ENCODE results near the gene PHACTR4. TPM values are rescaled to one million over a fixed set of nuclear protein-coding genes. Genes with fewer than 3 reads are reported as not detected.
A peak's percentile ranks its signal among the peaks of the same experiment; 100 is the strongest.
"Not testable (repeated sequence)": the region's sequence is repeated elsewhere in the genome, so short reads cannot be mapped to it uniquely, and the experiment has no call there.

Gene PHACTR4
- total RNA-seq, 4 donors from 2014 or later: 9.1 to 17.7 (median 13.4) TPM

DNA sequence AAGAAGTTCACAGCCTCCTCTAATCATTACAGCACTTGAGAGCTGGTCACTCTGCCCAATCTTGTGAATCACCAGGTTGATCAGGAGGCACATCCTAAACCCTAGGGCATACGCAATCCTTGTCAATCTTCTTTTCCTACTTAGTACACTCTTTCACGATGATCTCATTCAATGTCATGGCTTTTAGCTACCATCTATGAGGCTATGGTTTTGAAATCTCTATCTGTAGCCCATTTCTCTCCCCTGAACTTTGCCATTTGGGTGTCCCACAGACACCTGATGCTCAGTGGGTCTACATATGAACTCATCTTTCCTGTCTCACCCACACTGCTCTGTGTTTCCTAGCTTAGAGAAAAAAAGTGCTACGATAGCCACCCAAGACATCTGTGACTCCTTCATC, 42.6 kb upstream of the PHACTR4 start:
- intact Hi-C loops (cut with DNase I; ENCODE audit: low total_unique reads) (loop anchor here (5.0 kb wide), 1 partner anchor 40 kb away; the partner anchor contains the start of gene PHACTR4), in situ Hi-C loops (cut with MboI; ENCODE audit: low sequenced_read_pairs in 4 of 4) (loop anchor here in 3 of 4 donors (5.0 to 10.0 kb wide), 2 partner anchors 62 to 80 kb away; no protein-coding TSS in a partner anchor)
- TF ChIP-seq, protein P1, sequence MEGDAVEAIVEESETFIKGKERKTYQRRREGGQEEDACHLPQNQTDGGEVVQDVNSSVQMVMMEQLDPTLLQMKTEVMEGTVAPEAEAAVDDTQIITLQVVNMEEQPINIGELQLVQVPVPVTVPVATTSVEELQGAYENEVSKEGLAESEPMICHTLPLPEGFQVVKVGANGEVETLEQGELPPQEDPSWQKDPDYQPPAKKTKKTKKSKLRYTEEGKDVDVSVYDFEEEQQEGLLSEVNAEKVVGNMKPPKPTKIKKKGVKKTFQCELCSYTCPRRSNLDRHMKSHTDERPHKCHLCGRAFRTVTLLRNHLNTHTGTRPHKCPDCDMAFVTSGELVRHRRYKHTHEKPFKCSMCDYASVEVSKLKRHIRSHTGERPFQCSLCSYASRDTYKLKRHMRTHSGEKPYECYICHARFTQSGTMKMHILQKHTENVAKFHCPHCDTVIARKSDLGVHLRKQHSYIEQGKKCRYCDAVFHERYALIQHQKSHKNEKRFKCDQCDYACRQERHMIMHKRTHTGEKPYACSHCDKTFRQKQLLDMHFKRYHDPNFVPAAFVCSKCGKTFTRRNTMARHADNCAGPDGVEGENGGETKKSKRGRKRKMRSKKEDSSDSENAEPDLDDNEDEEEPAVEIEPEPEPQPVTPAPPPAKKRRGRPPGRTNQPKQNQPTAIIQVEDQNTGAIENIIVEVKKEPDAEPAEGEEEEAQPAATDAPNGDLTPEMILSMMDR (IDR thresholded peaks at IDR 0.05 in 4 of 5, conservative IDR thresholded peaks at IDR 0.05 in 1 of 5): no peak
- TF ChIP-seq POLR2A (IDR thresholded peaks at IDR 0.05): no peak
- H3K36me3 ChIP-seq: peaks cover 0 to 7% of the 10 kb centered on the region in 2 donors
- H3K27me3 ChIP-seq: no peaks in the 10 kb centered on the region
- H3K9me3 ChIP-seq: no peaks in the 10 kb centered on the region
- no peak overlapping the region for H3K4me3 ChIP-seq
- H3K27ac ChIP-seq: no peak overlapping the region
- ATAC-seq: no peak
- H3K4me1 ChIP-seq: peaks cover 14 to 17% of the 10 kb centered on the region in 2 donors
- no peak for DNase-seq

DNA sequence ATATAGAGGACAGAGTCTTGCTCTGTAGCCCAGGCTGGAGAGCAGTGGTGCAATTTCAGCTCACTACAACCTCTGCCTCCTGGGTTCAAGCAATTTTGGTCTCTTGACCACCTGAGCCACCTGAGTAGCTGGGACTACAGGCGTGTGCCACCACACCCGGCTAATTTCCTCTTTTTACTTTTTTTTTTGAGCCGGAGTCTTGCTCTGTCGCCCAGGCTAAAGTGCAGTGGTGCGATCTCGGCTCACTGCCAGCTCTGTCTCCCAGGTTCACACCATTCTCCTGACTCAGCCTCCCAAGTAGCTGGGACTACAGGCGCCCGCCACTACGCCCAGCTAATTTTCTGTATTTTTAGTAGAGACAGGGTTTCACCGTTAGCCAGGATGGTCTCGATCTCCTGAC, 42.1 kb upstream of the PHACTR4 start:
- Histone ChIP-seq H3K4me1 (peaks cover 14 to 17% of the 10 kb centered on the region in 2 donors), H3K36me3 (peaks cover 0 to 11% of the 10 kb centered on the region in 2 donors)
- not testable (repeated sequence) for ATAC-seq, DNase-seq, H3K4me3 ChIP-seq, H3K9me3 ChIP-seq, H3K27me3 ChIP-seq, H3K27ac ChIP-seq
- intact Hi-C loops (cut with DNase I; ENCODE audit: low total_unique reads) (loop anchor here (5.0 kb wide), 1 partner anchor 40 kb away; the partner anchor contains the start of gene PHACTR4), in situ Hi-C loops (cut with MboI; ENCODE audit: low sequenced_read_pairs in 4 of 4) (loop anchor here in 3 of 4 donors (5.0 to 10.0 kb wide), 2 partner anchors 63 to 80 kb away; no protein-coding TSS in a partner anchor)

DNA sequence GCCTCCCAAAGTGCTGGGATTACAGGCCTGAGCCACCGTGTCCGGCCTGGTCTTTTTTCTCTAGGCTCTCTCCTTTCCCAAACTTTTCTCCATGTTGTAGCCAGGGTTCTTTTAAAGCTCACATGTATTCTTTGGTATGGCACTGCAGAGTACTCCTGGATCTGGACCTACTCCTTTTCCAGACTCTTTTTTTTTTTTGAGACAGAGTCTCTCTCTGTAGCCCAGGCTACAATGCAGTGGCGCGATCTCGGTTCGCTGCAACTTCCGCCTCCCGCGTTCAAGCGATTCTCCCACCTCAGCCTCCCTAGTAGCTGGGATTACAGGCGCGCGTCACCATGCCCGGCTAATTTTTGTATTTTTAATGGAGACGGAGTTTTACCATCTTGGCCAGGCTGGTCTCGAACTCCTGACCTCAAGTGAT, 41.3 kb upstream of the PHACTR4 start:
- no peaks in the 10 kb centered on the region for H3K27me3 ChIP-seq
- in situ Hi-C loops (cut with MboI; ENCODE audit: low sequenced_read_pairs in 4 of 4) (loop anchor here in 3 of 4 donors (5.0 to 10.0 kb wide), 2 partner anchors 63 to 81 kb away; no protein-coding TSS in a partner anchor), intact Hi-C loops (cut with DNase I; ENCODE audit: low total_unique reads) (loop anchor here (2.0 to 5.0 kb wide), 2 partner anchors 39 to 69 kb away; partner anchors contain the start of genes PHACTR4 and SESN2)
- no peak for ATAC-seq
- H3K27ac ChIP-seq: peak overlapping the region; percentile 85 to 94 (median 89)
- H3K4me3 ChIP-seq: peak overlapping the region; percentile 68 to 84 (median 82)
- H3K36me3 ChIP-seq: peaks cover 0 to 18% of the 10 kb centered on the region in 2 donors
- H3K4me1 ChIP-seq: peaks cover 14 to 17% of the 10 kb centered on the region in 2 donors
- no peak for DNase-seq
- TF ChIP-seq, protein P1 (IDR thresholded peaks at IDR 0.05 in 4 of 5, conservative IDR thresholded peaks at IDR 0.05 in 1 of 5): no peak
- H3K9me3 ChIP-seq: no peaks in the 10 kb centered on the region

DNA sequence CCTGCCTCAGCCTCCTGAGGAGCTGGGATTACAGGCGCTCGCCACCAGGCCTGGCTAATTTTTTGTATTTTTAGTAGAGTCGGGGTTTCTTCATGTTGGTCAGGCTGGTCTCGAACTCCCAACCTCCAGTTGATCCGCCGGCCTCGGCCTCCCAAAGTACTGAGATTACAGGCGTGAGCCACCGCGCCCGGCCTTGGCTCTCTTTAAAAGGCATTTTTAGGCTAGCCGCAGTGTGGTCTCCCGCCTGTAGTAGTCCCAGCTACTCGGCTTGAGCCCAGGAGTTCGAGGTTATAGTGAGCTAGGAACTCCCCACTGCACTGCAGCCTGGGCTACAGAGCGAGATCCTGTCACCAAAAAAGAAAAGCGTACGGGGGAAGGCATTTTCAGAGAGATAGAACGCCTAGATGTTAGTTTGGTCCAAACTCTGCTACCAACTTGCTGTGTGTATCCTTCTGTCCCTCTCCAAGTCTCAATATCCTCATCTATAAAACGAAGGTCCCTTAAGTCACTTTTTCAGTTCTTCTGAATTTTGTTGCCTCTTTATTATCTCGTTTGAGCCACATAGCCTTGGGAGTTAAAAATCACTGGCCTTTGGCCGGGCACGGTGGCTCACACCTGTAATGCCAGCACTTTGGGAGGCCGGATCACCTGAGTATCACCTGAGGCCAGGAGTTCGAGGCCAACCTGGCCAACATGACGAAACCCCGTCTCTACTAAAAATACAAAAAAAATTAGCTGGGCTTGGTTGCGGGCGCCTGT, 40.0 kb upstream of the PHACTR4 start:
- H3K36me3 ChIP-seq: peaks cover 0 to 31% of the 10 kb centered on the region in 2 donors
- intact Hi-C loops (cut with DNase I; ENCODE audit: low total_unique reads): loop anchor here (1.0 to 5.0 kb wide), 3 partner anchors 38 to 81 kb away; partner anchors contain the start of genes PHACTR4 and SESN2
- H3K4me1 ChIP-seq: peaks cover 14 to 17% of the 10 kb centered on the region in 2 donors
- ATAC-seq: no peak
- H3K9me3 ChIP-seq: no peaks in the 10 kb centered on the region
- TF ChIP-seq, protein P1 (IDR thresholded peaks at IDR 0.05 in 4 of 5, conservative IDR thresholded peaks at IDR 0.05 in 1 of 5): no peak
- no peak for TF ChIP-seq POLR2A (IDR thresholded peaks at IDR 0.05)
- H3K27ac ChIP-seq: peak overlapping the region; percentile 85 to 94 (median 89)
- H3K4me3 ChIP-seq: peak overlapping the region; percentile 68 to 84 (median 82)
- peak in 1 of 2 donors; percentile 13 for DNase-seq
- no peaks in the 10 kb centered on the region for H3K27me3 ChIP-seq
- in situ Hi-C loops (cut with MboI; ENCODE audit: low sequenced_read_pairs in 4 of 4): loop anchor here in 3 of 4 donors (5.0 to 10.0 kb wide), 2 partner anchors 65 to 82 kb away; no protein-coding TSS in a partner anchor

DNA sequence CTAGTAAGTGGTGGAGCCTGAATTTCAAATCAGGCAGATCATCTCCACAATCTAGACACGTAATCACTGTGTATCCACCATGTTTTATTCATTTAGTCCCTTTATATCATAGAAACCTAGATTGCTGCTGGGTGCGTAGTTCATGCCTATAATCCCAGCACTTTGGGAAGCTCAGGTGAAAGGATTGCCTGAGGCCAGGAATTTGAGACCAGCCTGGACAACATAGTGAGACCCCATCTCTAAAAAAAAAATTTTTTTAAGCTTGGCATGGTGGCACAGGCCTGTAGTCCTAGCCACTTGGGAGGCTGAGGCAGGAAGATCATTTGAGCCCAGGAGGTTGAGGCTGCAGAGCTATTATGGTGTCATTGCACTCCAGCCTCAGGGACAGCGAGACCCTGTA, 30.6 kb upstream of the PHACTR4 start:
- no peak overlapping the region for H3K27ac ChIP-seq
- DNase-seq (no peak), ATAC-seq (no peak)
- no peaks in the 10 kb centered on the region for H3K27me3 ChIP-seq
- in situ Hi-C loops (cut with MboI; ENCODE audit: low sequenced_read_pairs in 4 of 4) (no loop called here), intact Hi-C loops (cut with DNase I; ENCODE audit: low total_unique reads) (no loop called here)
- H3K4me3 ChIP-seq: no peak overlapping the region
- no peaks in the 10 kb centered on the region for H3K9me3 ChIP-seq
- TF ChIP-seq, protein P1 (IDR thresholded peaks at IDR 0.05 in 4 of 5, conservative IDR thresholded peaks at IDR 0.05 in 1 of 5): no peak
- no peak for TF ChIP-seq POLR2A (IDR thresholded peaks at IDR 0.05)
- H3K36me3 ChIP-seq: peaks cover 0 to 17% of the 10 kb centered on the region in 2 donors
- H3K4me1 ChIP-seq: no peaks in the 10 kb centered on the region

Measured in gastrocnemius medialis (tissue), 4 donors.